MCF 10A (cell line): ENCODE results near the gene TTC39B. TPM values are rescaled to one million over a fixed set of nuclear protein-coding genes. Genes with fewer than 3 reads are reported as not detected.

Experiments used
- BruUV-seq: library from RNA; stranded (reverse); fragments of 400-500 nt; replicated peaks from 2 replicates; lab custom pipeline; 2021; lab: Mats Ljungman, UMichigan
- CTCF ChIA-PET: fragments of 300-600 bp; sonication (Branson Sonifier 250); formaldehyde crosslinking; extraction: SDS; loops from one replicate; lab custom pipeline; 2021; ENCODE audit warnings: antibody characterized with exemption, inconsistent platforms; lab: Yijun Ruan, JAX
- POLR2A ChIA-PET: fragments of 300-600, 350-650 bp; sonication (Branson Sonifier 250); formaldehyde crosslinking; extraction: SDS; loops from one replicate; lab custom pipeline; 2020; ENCODE audit warnings: antibody characterized with exemption, inconsistent platforms; lab: Yijun Ruan, JAX
- DNase-seq: peaks from one replicate; pipeline ENCODE4 v3.0.0-alpha.2; 2018; ENCODE audit not compliant: unreplicated experiment
- H3K27ac Mint-ChIP-seq: one replicate; pipeline ENCODE4 v1.8.0; 2022; ENCODE audit warnings: mild to moderate bottlenecking, low read depth, mixed read lengths; ENCODE audit not compliant: unreplicated experiment
- H3K27me3 Mint-ChIP-seq: one replicate; pipeline ENCODE4 v1.8.0; 2022; ENCODE audit warnings: mixed read lengths; ENCODE audit not compliant: insufficient read depth, unreplicated experiment
- H3K36me3 Mint-ChIP-seq: one replicate; pipeline ENCODE4 v1.8.0; 2022; ENCODE audit warnings: mild to moderate bottlenecking, moderate library complexity, mixed read lengths; ENCODE audit not compliant: insufficient read depth, unreplicated experiment
- H3K4me1 Mint-ChIP-seq: one replicate; pipeline ENCODE4 v1.8.0; 2022; ENCODE audit warnings: mixed read lengths; ENCODE audit not compliant: insufficient read depth, unreplicated experiment
- H3K4me3 Mint-ChIP-seq: one replicate; pipeline ENCODE4 v1.8.0; 2022; ENCODE audit warnings: mild to moderate bottlenecking, moderate library complexity, mixed read lengths; ENCODE audit not compliant: unreplicated experiment
- H3K9me3 Mint-ChIP-seq: one replicate; pipeline ENCODE4 v1.8.0; 2022; ENCODE audit warnings: mixed read lengths; ENCODE audit not compliant: unreplicated experiment
- intact Hi-C: fragments of 100-400 bp; cut with micrococcal nuclease; formaldehyde crosslinking; loops from 2 replicates; pipeline ENCODE4 v1.14.1; 2022
- total RNA-seq: library from RNA; stranded (reverse); gene quantifications from 2 replicates; pipeline ENCODE4 v1.2.3, GENCODE V29; 2022
- TF ChIP-seq, protein P1 (sequence below): fragments of 200-600 bp; IDR thresholded peaks from one replicate; pipeline ENCODE4 v1.8.0; 2022; ENCODE audit warnings: antibody characterized with exemption, mild to moderate bottlenecking; ENCODE audit not compliant: unreplicated experiment

The TTC39B gene
- total RNA-seq, 1 experiment from 2014 or later: 22.8 TPM

DNA sequence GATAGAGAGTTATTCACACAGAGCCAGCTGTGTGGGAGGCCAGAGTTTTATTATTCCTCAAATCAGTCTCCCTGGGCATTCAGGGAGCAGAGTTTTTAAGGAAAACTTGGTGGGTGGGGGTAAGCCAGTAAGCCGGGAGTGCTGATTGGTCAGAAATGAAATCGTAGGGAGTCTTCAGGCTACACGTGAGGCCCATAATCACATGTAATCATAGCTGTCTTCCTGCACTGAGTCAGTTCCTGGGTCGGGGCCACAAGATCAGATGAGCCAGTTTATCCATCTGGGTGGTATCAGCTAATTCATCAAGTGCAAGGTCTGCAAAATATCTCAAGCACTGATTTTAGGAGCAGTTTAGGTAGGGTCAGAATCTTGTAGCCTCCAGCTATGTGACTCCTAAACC lies 10.8 kb upstream of the TTC39B start:
- Mint-ChIP-seq H3K4me3 (no peak overlapping the region), H3K27ac (no peak overlapping the region), H3K27me3 (no peaks in the 10 kb centered on the region), H3K36me3 (no peaks in the 10 kb centered on the region), H3K4me1 (no peaks in the 10 kb centered on the region), H3K9me3 (no peaks in the 10 kb centered on the region)
- DNase-seq: no peak
- ChIA-PET POLR2A (no interaction called here), CTCF (interaction anchor here (1.2 kb wide), 1 partner anchor 11 kb away, joined by 3 read pairs; the partner anchor contains the start of gene TTC39B)
- intact Hi-C loops: no loop called here
- TF ChIP-seq, protein P1, sequence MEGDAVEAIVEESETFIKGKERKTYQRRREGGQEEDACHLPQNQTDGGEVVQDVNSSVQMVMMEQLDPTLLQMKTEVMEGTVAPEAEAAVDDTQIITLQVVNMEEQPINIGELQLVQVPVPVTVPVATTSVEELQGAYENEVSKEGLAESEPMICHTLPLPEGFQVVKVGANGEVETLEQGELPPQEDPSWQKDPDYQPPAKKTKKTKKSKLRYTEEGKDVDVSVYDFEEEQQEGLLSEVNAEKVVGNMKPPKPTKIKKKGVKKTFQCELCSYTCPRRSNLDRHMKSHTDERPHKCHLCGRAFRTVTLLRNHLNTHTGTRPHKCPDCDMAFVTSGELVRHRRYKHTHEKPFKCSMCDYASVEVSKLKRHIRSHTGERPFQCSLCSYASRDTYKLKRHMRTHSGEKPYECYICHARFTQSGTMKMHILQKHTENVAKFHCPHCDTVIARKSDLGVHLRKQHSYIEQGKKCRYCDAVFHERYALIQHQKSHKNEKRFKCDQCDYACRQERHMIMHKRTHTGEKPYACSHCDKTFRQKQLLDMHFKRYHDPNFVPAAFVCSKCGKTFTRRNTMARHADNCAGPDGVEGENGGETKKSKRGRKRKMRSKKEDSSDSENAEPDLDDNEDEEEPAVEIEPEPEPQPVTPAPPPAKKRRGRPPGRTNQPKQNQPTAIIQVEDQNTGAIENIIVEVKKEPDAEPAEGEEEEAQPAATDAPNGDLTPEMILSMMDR: no peak
- no TSS peak for BruUV-seq

DNA sequence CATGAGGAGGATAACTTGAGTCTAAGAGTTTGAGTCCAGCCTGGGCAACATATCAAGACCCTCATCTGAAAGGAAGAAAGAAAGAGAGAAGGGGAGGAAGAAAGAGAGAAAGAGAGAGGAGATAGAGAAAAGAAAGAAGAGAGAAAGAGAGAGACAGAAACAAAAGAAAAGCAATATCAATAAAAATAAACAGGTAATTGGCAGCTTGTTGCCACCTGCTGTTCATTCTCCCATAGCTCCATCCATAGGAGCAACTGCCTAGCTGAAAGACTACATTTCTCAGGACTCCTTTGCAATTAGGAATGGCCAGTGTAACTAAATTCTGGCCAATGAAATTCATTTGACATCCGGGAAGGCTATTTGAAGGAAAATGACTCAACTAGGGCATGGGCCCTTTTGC lies 4.6 kb upstream of the TTC39B start:
- CTCF ChIA-PET: interaction anchor here (1.2 to 1.4 kb wide), 2 partner anchors 38 to 101 kb away, joined by 4 to 5 read pairs; no protein-coding TSS in a partner anchor
- intact Hi-C loops: no loop called here

DNA sequence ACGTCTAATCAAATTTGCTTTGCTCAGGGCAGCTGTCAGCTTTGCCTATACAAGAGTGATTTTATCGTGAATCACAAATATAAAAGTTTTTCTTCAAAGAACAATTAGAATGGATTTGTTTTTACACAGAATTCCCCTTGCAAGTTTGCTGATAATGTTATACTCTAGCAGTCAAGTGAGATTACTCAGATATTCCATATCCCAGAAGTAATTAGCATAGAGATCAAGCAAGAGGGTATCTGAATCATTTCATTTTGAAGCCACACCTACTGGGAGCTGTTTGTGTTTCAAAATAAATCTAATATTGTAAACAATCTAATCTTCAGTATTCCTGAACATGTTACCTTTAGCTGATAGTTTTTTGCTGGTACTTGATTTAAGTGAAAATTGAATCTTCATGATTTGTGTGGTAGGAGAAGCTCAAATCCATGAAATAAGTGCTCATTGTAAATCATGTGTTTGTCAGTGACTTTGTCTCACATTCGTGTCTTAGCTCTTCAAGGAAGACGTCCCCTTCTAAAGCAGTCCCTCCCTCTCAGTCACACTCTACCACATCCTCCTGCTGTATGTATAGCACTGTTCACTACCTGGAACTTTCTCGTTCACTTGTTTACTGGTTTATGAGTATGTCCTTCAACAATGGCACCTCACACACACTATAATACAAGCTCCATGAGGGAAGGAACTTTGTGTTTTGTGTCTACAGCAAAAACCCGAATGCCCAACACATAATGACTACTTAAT lies 3.3 kb upstream of the TTC39B start:
- H3K36me3 Mint-ChIP-seq: peaks cover 5% of the 10 kb centered on the region
- no peaks in the 10 kb centered on the region for H3K27me3 Mint-ChIP-seq
- no peak overlapping the region for H3K27ac Mint-ChIP-seq
- POLR2A ChIA-PET: interaction anchor here (0.9 to 9.8 kb wide), 3 partner anchors 15 to 111 kb away, joined by 3 to 158 read pairs (median 4); no protein-coding TSS in a partner anchor
- no peak for DNase-seq
- BruUV-seq: no TSS peak
- H3K9me3 Mint-ChIP-seq: no peaks in the 10 kb centered on the region
- H3K4me3 Mint-ChIP-seq: no peak overlapping the region
- intact Hi-C loops: no loop called here
- peaks cover 24% of the 10 kb centered on the region for H3K4me1 Mint-ChIP-seq
- CTCF ChIA-PET: interaction anchor here (0.6 to 1.4 kb wide), 7 partner anchors 23 to 210 kb away, joined by 3 to 6 read pairs (median 3); no protein-coding TSS in a partner anchor
- TF ChIP-seq, protein P1: no peak

More for the DNA sequence above, 4.6 kb upstream of the TTC39B start:
- TF ChIP-seq, protein P1: no peak
- no peaks in the 10 kb centered on the region for H3K27me3 Mint-ChIP-seq
- H3K4me3 Mint-ChIP-seq: no peak overlapping the region
- H3K36me3 Mint-ChIP-seq: no peaks in the 10 kb centered on the region
- DNase-seq: no peak
- H3K4me1 Mint-ChIP-seq: peaks cover 16% of the 10 kb centered on the region
- no peaks in the 10 kb centered on the region for H3K9me3 Mint-ChIP-seq
- no TSS peak for BruUV-seq
- no peak overlapping the region for H3K27ac Mint-ChIP-seq
- POLR2A ChIA-PET: interaction anchor here (0.9 to 9.8 kb wide), 4 partner anchors 8 to 202 kb away, joined by 3 to 158 read pairs (median 3); no protein-coding TSS in a partner anchor

DNA sequence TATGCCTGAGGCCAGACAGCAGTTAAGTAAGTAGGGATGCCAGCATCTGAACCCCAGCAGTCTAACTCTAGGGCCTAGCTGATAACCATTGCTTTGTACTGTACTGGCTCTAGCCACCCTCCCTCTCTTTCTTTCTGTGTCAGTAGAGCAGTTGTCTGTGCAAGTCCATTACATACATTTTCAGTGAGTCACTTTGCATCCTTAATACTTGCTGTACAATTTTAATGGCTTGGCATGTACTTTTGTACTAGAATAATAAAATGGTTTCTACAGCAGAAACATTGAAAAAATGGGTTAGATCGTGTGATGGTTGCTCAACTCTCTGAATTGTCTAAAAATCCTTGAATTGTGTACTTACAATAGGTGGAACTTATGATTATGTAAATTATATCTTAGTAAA lies 1.5 kb upstream of the TTC39B start:
- no TSS peak for BruUV-seq
- H3K27ac Mint-ChIP-seq: peak overlapping the region; percentile 95
- H3K9me3 Mint-ChIP-seq: no peaks in the 10 kb centered on the region
- intact Hi-C loops: loop anchor here (5.0 kb wide), 1 partner anchor 96 kb away; no protein-coding TSS in a partner anchor
- H3K4me3 Mint-ChIP-seq: peak overlapping the region; percentile 95
- H3K27me3 Mint-ChIP-seq: no peaks in the 10 kb centered on the region
- peaks cover 5% of the 10 kb centered on the region for H3K36me3 Mint-ChIP-seq
- H3K4me1 Mint-ChIP-seq: peaks cover 35% of the 10 kb centered on the region
- TF ChIP-seq, protein P1: no peak
- ChIA-PET POLR2A (interaction anchor here (0.5 to 9.8 kb wide), 9 partner anchors 14 to 1591 kb away, joined by 3 to 158 read pairs (median 4); partner anchors contain the start of gene SNAPC3), CTCF (interaction anchor here (0.6 to 1.4 kb wide), 11 partner anchors 8 to 296 kb away, joined by 3 to 8 read pairs (median 3); no protein-coding TSS in a partner anchor)
- DNase-seq: peak; percentile 50
